Osteocyte (in vitro differentiated cells): ENCODE data around the gene PRDM16. TPM values are rescaled to one million over a fixed set of nuclear protein-coding genes. Genes with fewer than 3 reads are reported as not detected.

Source experiments
- DNase-seq: peaks from one replicate; pipeline ENCODE4 v3.0.0; 2021; ENCODE audit warnings: mixed read lengths; ENCODE audit not compliant: unreplicated experiment; ENCODE audit errors: extremely low spot score
- H3K27ac Mint-ChIP-seq: one replicate; pipeline ENCODE4 v1.8.0; 2021; ENCODE audit warnings: mild to moderate bottlenecking, mixed read lengths; ENCODE audit not compliant: unreplicated experiment
- H3K27me3 Mint-ChIP-seq: one replicate; pipeline ENCODE4 v1.8.0; 2021; ENCODE audit warnings: mixed read lengths; ENCODE audit not compliant: unreplicated experiment
- H3K36me3 Mint-ChIP-seq: one replicate; pipeline ENCODE4 v1.8.0; 2021; ENCODE audit warnings: mixed read lengths; ENCODE audit not compliant: unreplicated experiment
- H3K4me1 Mint-ChIP-seq: one replicate; pipeline ENCODE4 v1.8.0; 2021; ENCODE audit warnings: mixed read lengths; ENCODE audit not compliant: unreplicated experiment
- H3K4me3 Mint-ChIP-seq: one replicate; pipeline ENCODE4 v1.8.0; 2021; ENCODE audit warnings: mild to moderate bottlenecking, moderate library complexity, mixed read lengths; ENCODE audit not compliant: unreplicated experiment
- H3K9me3 Mint-ChIP-seq: one replicate; pipeline ENCODE4 v1.8.0; 2021; ENCODE audit warnings: mixed read lengths; ENCODE audit not compliant: unreplicated experiment
- total RNA-seq: library from RNA; stranded (reverse); gene quantifications from 2 replicates; pipeline ENCODE4 v1.2.1, GENCODE V29; 2021
- TF ChIP-seq, protein P1 (sequence below): fragments of 200-600 bp; sonication (generic); IDR thresholded peaks from 2 replicates; pipeline ENCODE4 v1.5.0; 2021; ENCODE audit warnings: antibody characterized with exemption, mild to moderate bottlenecking, moderate library complexity

Gene PRDM16
- total RNA-seq, 1 donor from 2014 or later: 7.1 TPM

DNA sequence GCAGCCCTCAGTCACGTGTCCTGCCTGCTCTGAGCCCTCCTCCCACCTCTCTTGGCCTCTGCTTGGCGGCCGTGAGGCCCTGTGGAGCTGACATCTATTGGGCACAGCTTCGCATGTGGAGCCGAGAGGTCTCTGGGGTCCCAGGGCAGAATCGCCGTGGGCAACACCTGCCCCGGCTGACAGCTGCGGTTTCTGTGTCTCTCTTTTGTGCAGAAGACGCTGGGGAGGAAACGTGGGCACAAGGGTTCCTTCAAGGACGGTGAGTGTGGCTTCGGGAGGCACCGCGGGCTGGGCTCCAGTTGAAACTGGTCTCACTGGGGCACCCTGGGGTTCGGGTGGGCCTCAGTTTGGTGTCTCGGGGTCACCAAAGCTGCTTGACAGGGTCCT, 396.9 kb downstream of the PRDM16 start:
- Mint-ChIP-seq H3K4me1 (peaks cover 20% of the 10 kb centered on the region), H3K27me3 (no peaks in the 10 kb centered on the region), H3K27ac (no peak overlapping the region), H3K4me3 (no peak overlapping the region), H3K36me3 (no peaks in the 10 kb centered on the region), H3K9me3 (no peaks in the 10 kb centered on the region)
- DNase-seq: no peak
- TF ChIP-seq, protein P1, sequence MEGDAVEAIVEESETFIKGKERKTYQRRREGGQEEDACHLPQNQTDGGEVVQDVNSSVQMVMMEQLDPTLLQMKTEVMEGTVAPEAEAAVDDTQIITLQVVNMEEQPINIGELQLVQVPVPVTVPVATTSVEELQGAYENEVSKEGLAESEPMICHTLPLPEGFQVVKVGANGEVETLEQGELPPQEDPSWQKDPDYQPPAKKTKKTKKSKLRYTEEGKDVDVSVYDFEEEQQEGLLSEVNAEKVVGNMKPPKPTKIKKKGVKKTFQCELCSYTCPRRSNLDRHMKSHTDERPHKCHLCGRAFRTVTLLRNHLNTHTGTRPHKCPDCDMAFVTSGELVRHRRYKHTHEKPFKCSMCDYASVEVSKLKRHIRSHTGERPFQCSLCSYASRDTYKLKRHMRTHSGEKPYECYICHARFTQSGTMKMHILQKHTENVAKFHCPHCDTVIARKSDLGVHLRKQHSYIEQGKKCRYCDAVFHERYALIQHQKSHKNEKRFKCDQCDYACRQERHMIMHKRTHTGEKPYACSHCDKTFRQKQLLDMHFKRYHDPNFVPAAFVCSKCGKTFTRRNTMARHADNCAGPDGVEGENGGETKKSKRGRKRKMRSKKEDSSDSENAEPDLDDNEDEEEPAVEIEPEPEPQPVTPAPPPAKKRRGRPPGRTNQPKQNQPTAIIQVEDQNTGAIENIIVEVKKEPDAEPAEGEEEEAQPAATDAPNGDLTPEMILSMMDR: no peak

GRCh38 chr1:3466366-3467075, 397.5 kb downstream of the PRDM16 start:
- Mint-ChIP-seq H3K9me3 (no peaks in the 10 kb centered on the region), H3K36me3 (no peaks in the 10 kb centered on the region), H3K4me3 (no peak overlapping the region), H3K27ac (no peak overlapping the region), H3K27me3 (no peaks in the 10 kb centered on the region), H3K4me1 (peaks cover 20% of the 10 kb centered on the region)
- TF ChIP-seq, protein P1: no peak
- no peak for DNase-seq

DNA sequence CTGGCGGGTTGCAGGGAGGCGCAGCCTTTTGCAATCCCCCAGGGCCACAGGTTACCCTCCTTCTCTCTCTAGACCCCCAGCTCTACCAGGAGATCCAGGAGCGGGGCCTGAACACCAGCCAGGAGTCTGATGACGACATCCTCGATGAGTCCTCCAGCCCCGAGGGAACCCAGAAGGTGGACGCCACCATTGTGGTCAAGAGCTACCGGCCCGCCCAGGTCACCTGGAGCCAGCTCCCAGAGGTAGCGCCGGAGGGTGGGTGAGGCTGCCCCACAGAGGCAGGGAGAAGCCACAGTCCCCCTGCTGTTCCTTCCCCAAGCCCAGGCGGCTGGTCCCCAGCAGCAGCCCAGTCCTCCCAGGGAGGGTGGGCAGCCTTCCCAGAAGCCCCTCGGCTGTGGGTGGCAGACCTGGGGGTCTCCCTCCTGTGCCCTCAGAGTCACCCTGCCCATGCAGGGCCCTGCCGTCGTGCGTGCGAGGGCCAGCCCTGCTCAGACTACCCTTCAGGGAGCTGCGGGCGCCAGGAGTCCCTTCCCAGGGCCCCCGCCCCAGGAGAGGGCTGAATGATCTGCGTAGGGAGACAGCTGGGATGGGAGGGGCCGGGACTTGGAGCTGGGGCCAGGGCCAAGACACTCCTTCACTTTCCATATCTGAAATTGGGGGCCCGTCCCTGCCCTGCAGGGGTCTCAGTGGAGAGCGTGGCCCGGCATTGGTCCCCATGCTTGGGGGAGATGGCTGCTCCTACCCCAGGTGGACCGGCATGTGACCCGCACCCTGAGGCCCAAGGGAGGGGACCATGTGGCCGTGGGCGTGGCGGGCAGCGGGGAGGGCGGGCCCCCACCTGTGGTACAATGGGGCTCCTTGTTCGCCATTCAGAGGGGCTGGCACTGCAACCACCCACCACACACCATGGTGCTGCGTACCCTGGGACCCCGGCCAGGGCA, 398.4 kb downstream of the PRDM16 start:
- no peaks in the 10 kb centered on the region for H3K36me3 Mint-ChIP-seq

DNA sequence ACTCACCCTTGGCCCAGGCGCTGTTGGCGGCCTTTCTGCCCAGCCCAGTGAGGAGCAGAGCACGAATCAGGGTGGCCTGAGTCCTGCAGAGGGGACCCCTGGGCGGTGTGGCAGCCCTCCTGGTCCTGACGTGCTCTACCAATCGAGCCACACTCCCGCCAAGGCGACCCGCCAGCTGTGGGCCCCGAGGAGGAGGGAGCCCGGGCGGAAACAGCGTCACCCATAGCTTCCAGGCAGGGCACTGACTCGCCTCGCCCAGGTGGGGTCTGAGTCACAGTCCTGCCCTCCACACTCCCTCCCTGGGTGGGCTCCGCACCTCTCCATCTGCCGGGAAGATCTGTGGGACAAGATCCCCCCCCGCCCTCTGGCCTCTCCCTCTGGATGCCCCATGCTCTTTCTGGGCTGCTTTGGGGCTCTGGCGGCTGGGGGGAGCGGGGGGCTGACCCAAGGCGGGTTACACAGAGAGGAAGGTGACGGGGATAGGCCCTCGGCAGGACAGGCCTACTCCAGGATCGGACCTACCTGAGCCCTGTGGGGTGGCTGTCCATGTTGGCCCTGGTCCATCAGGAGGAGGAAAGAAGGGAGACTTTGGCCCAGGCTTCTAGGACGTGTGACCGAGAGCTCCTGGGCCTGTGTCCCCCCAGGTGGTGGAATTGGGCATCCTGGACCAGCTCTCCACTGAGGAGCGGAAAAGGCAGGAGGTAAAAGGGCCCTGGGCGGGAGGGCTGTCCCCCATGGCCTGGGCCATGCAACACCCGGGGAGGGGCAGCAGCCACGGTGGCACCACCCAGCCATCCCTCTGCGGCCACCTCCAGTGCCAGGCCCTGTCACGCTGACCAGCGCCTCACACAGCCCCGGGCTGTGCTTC, 399.5 kb downstream of the PRDM16 start:
- Mint-ChIP-seq H3K9me3 (no peaks in the 10 kb centered on the region), H3K27me3 (no peaks in the 10 kb centered on the region), H3K36me3 (no peaks in the 10 kb centered on the region), H3K4me3 (no peak overlapping the region), H3K27ac (no peak overlapping the region), H3K4me1 (peaks cover 33% of the 10 kb centered on the region)
- no peak for DNase-seq
- TF ChIP-seq, protein P1: no peak

More for the DNA sequence above, 398.4 kb downstream of the PRDM16 start:
- Mint-ChIP-seq H3K4me3 (no peak overlapping the region), H3K27me3 (no peaks in the 10 kb centered on the region), H3K4me1 (peaks cover 23% of the 10 kb centered on the region), H3K9me3 (no peaks in the 10 kb centered on the region), H3K27ac (no peak overlapping the region)
- no peak for DNase-seq
- TF ChIP-seq, protein P1: no peak
